ENCODE results near the gene MYG1.

DNA sequence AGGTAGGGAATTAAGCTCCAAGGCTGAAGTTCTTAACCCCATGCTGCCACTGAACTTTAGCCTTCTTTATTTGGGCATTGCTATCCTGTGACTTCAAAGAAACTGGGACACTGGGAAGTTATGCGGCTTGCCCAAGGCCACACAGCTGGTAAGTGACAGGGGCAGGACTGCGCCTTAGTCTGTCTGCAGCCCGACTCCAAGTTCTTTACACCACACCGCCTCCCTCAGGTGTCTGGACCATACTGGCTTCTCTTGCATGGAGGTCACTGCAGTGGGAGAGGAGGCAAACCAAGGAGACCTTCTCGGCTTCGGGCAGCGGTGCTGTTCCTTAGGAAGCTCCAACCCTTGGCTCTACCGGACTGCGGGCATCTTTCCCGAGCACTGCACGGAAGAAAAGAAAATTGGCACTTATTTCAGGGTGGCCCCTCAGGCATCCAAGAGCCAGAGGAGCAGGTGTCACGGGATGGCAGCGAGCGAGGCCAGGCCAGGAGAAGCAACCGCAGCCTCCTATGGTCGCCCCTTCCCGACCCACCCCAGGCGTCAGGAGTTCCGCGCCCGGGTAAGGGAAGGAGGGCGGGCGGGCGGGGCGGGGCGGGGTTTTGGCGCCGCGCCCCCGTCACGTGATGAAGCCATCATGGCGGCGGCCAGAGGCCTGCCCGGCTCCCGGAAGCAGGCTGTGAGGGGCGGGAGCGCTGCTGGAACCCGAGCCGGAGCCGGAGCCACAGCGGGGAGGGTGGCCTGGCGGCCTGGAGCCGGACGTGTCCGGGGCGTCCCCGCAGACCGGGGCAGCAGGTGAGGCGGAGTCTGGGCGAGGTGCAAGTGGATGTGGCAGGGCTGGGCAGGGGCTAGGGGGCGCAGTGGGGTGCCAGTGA lies 47.8 kb upstream of the MYG1 start:
- TF ChIP-seq, protein P1, sequence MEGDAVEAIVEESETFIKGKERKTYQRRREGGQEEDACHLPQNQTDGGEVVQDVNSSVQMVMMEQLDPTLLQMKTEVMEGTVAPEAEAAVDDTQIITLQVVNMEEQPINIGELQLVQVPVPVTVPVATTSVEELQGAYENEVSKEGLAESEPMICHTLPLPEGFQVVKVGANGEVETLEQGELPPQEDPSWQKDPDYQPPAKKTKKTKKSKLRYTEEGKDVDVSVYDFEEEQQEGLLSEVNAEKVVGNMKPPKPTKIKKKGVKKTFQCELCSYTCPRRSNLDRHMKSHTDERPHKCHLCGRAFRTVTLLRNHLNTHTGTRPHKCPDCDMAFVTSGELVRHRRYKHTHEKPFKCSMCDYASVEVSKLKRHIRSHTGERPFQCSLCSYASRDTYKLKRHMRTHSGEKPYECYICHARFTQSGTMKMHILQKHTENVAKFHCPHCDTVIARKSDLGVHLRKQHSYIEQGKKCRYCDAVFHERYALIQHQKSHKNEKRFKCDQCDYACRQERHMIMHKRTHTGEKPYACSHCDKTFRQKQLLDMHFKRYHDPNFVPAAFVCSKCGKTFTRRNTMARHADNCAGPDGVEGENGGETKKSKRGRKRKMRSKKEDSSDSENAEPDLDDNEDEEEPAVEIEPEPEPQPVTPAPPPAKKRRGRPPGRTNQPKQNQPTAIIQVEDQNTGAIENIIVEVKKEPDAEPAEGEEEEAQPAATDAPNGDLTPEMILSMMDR (optimal IDR thresholded peaks at IDR 0.05 in 1 of 3, IDR thresholded peaks at IDR 0.05 in 1 of 3, conservative IDR thresholded peaks at IDR 0.05 in 1 of 3; ENCODE audit: extremely low read depth in 1 of 3, insufficient read depth in 2 of 3, low read length in 3 of 3), result peak; percentile 59 to 78 (median 69)
- TF ChIP-seq EZH2 (IDR thresholded peaks at IDR 0.05; ENCODE audit: low read length), result no peak

Measured in keratinocyte (primary cell).